GM06990 (cell line): ENCODE data around the gene FGFBP1.

Experiments
- DNase-seq: peaks from one replicate; pipeline ENCODE4 v3.0.0-alpha.2; 2011; ENCODE audit not compliant: insufficient read length; ENCODE audit errors: extremely low read depth
- H3K27me3 ChIP-seq: replicated peaks from 2 replicates; pipeline ENCODE4 v1.6.0; 2011; ENCODE audit warnings: low read length; ENCODE audit not compliant: control insufficient read depth, insufficient read depth
- H3K36me3 ChIP-seq: 2 replicates; pipeline ENCODE4 v1.5.1; 2011; ENCODE audit warnings: low read length; ENCODE audit not compliant: control insufficient read depth, insufficient read depth
- H3K4me3 ChIP-seq: replicated peaks from 2 replicates; pipeline ENCODE4 v1.5.1; 2011; ENCODE audit warnings: low read depth, mild to moderate bottlenecking, control low read depth, low read length
- CTCF ChIP-seq: IDR thresholded peaks from 2 replicates; pipeline ENCODE4 v1.5.1; 2011; ENCODE audit warnings: low read length, control low read depth, mild to moderate bottlenecking, inconsistent platforms; ENCODE audit not compliant: insufficient read depth, poor library complexity, severe bottlenecking

FGFBP1 gene

GRCh38 chr4:15910155-15910940 is 28.2 kb downstream of the FGFBP1 start:
- H3K36me3 ChIP-seq: no peaks in the 10 kb centered on the region
- TF ChIP-seq CTCF: no peak
- DNase-seq: no peak
- H3K27me3 ChIP-seq: no peaks in the 10 kb centered on the region
- no peak overlapping the region for H3K4me3 ChIP-seq

- Histone ChIP-seq H3K27me3 (no peaks in the 10 kb centered on the region), H3K36me3 (no peaks in the 10 kb centered on the region), H3K4me3 (no peak overlapping the region)
- DNase-seq: no peak
- TF ChIP-seq CTCF: no peak
Observed at GRCh38 chr4:15907430-15907829, 31.1 kb downstream of the FGFBP1 start.

- Histone ChIP-seq H3K27me3 (no peaks in the 10 kb centered on the region), H3K36me3 (no peaks in the 10 kb centered on the region), H3K4me3 (no peak overlapping the region)
- TF ChIP-seq CTCF: no peak
- no peak for DNase-seq
Observed at GRCh38 chr4:15906020-15906443, 32.5 kb downstream of the FGFBP1 start.

- TF ChIP-seq CTCF: no peak
- Histone ChIP-seq H3K27me3 (no peaks in the 10 kb centered on the region), H3K36me3 (no peaks in the 10 kb centered on the region; the same call in 1 of the 2 replicates), H3K4me3 (no peak overlapping the region)
- DNase-seq: no peak
Observed at GRCh38 chr4:15902746-15903145, 35.8 kb downstream of the FGFBP1 start.

GRCh38 chr4:15901998-15902397 is 36.5 kb downstream of the FGFBP1 start:
- Histone ChIP-seq H3K27me3 (no peaks in the 10 kb centered on the region), H3K4me3 (no peak overlapping the region), H3K36me3 (no peaks in the 10 kb centered on the region; the same call in 1 of the 2 replicates)
- TF ChIP-seq CTCF: no peak
- DNase-seq: no peak
